Measurements from ENCODE around the gene AKT2.

The AKT2 gene

DNA sequence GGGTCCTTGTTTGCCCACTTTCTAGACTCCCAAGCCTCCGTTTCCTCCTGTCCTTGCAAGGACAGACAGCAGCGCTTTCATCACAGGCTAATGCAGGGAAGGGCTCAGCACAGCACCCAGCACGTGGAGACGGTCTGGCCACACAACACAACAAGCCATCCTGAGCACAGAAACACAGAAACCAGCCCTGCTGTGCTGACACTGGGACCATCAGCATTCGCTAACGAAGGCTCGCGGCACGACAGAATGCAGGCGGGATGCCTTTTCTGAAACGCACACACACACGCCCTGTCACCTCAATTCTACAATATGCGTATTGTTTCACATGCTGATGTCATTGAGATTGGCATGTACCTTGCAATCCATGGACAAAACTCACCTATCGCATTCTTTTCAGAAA, 12.9 kb downstream of the AKT2 start:
- DNase-seq, result no peak

GRCh38 chr19:40271706-40272105, 13.4 kb downstream of the AKT2 start:
- no peak for DNase-seq

- DNase-seq, result no peak
Measured at GRCh38 chr19:40270362-40271089, 14.6 kb downstream of the AKT2 start.

DNA sequence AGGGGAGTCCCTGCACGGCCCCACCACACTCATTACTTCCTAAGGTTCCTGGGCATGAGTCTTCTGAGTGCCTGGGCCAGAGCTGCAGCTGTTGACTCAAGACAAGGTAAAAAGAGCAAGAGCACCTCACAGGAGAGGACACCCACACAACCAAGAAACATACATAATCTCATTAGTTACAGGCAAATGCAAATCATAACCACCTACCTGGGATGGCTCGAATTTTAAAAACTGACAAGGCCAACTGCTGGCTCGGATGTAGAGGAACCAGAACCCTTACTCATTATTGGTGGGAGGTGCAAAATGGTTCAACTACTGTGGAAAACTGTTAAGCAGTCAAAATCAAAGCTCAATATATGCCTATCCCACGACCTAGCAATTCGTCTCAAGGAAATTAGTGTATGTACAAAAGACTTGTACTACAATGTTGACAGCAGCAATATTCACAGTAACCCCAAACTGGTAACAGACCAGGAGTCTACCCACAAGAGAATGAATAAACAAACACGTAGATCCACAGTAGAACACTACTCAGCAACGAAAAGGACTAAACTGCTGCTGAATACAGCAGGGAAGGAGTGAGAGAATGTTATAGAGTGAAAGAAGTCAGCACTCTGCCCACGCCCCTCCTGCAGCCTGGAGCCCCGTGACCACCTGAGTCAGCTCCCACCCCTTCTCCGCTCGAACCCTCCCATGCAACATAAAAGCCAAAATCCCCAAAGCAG, 15.8 kb downstream of the AKT2 start:
- DNase-seq, result no peak

DNA sequence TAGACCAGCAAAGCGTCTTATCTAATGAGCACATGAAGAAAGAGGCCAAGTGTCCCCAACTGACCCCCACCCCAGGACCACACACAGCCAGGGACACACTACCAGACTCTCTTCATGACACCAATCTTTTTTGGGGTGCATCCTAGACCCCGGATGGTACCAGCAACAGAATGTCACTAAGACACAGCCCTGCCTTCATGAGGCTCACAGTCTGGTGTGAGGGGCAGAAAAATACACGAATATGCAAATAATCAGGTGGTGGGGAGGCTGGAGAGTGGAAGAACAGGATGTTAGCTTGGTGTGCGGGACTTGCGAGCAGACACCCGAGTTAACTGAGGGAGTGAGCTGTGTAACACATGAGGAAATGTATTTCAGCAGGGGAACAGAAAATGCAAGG, 17.5 kb downstream of the AKT2 start:
- DNase-seq, result no peak

- DNase-seq, result no peak
Measured at GRCh38 chr19:40266912-40267600, 18.1 kb downstream of the AKT2 start.

DNA sequence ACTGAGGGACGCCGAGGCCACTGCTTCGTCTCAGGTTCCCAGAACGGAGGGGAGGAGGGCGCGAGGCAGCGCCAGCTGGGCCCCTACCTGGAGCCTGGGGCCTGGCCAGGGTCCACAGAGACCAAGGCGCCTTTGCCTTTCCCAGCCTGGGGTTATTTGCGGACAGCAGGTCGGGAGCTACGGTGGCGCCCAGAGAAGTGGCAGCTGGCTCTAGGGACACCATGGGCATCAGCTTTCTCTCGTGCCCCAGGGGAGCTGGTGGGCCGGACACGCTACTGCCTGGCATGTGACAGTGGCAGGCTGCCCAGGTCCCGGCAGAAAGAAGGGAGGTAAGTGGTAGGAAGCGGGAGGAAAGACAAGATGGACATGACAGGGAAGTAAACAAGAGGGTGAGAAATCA, 19.0 kb downstream of the AKT2 start:
- no peak for DNase-seq

DNA sequence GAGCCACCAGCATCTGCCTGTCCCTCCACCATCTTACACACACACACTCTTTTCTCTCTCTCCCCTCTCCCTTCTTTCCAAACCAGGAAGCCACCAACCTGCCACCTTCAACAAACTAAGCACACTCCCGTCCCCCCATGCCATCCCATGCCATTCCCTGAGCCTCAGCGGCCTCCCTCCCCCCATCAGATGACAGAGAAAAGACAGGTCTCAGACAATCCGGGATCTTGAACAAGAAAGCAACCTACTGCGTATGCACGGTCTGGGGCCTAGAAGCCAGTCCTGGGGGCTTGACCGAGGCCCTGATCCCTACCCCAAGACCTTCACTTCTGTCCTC, 19.4 kb downstream of the AKT2 start:
- DNase-seq, result no peak

DNA sequence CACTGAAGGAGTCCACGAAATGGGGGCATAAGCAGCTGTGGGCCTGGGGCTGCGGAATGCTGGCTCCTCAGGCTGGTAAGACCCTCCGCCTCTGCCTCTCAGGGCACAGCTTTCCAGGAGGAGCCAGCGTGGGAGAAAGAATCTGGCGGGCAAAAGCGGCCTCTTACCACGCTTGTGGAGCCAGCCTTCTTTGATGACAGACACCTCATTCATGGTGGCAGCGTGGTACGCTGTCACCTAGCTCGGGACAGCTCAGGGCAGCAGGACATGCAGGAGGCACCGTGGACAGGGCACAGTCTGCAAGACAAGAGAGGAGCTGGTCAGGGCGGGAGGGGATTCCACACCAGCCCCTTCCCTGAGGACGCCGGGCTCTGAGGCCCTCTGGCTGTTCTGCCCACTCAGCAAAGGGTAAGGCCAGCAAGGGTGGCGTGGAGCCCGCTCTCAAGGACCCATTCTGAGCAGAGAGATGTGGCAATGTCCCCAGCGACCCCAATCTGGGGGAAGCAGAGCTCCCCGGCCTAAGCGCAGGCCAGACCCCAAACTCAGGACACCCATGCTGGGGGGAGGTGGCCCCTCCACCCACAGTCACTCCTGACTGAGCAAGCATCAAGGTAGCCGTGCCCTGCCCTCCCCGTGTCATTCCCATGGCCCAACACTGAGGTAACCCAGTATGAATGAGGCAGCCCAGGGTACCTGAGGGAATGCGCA, 19.9 kb downstream of the AKT2 start:
- DNase-seq, result no peak

DNA sequence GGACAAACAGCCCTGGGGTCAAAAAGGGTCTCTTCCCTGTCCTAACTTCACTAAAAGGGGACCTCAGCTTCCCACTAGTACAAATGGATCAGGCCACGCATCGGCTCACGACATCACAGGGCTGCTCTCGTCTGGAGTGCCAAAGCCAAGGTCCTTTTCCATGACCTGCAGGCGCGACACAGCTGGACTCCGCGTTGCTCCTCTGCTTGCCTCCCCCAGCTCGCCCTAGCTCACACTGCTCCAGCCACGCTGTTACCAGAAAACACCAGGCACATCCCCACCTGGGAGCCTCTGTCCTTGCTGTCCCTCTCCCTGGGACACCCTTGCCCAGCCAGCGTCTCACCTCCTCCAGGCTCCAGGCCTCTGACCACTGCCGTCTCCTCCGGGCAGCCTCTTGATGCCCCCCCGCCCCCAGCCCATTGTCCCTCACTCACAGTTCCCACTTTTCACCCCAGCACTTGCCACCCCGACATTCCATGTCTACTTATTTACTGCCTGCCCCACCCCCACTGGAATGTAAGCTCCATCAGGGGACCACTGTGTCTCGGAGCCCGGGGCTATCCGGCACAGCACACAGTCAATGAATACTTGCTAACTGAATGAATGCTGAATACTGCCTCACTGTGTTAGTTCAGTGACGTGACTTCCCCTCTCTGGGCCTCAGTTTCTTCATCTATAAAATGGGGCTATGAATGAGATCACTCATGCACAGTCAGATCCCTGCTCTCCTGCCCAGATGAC, 20.7 kb downstream of the AKT2 start:
- DNase-seq, result no peak

GRCh38 chr19:40263440-40264313, 21.5 kb downstream of the AKT2 start:
- no peak for DNase-seq

- no peak for DNase-seq
Measured at GRCh38 chr19:40262422-40262821, 22.7 kb downstream of the AKT2 start.

- no peak for DNase-seq
Measured at GRCh38 chr19:40261631-40262030, 23.5 kb downstream of the AKT2 start.

DNA sequence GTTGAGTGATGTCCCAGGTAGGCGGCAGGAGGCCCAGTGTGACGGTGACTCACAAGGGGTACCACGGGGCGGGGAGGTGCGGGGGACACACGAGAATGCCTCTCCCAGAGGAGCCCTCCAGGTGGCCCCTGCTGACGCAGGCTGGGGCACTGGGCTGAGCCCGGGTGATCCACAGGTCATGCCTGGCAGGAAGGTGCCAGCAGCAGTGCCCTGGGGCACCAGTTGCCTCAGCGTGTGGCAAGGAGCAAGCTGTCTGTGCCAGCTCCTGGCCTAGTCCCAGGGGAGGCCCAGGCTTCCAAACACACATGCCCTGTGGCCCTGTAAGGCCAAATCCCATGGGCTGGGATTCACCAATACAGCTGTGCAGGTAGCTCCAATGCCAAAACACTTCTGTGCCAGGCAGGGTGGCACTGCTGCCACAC, 28.0 kb downstream of the AKT2 start:
- no peak for DNase-seq

DNA sequence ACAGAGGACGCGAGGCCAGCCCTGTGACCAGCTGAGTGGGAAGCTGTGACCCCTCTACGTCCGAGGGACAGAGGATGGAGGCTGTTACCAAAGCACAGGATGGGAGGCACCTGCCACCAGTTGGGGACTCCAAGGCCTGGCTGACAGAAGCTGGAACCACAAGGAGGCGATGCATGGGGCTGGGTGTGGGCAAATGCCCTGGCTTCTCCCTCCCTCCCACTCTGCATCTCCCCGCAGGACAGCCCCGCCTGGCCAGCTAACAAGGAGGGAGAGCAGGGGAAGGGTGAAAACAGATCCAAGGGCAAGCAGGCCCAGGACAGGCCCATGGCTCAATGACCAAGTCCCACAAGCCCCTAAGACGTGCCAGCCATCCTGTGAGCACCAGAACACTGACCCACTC, 28.6 kb downstream of the AKT2 start:
- no peak for DNase-seq

- DNase-seq, result no peak
Measured at GRCh38 chr19:40255619-40256166, 29.5 kb downstream of the AKT2 start.

GRCh38 chr19:40254714-40255418, 30.3 kb downstream of the AKT2 start:
- no peak for DNase-seq

- DNase-seq, result no peak
Measured at GRCh38 chr19:40253611-40254092, 31.5 kb downstream of the AKT2 start.

GRCh38 chr19:40252395-40252794, 32.8 kb downstream of the AKT2 start:
- no peak for DNase-seq

GRCh38 chr19:40251991-40252390, 33.2 kb downstream of the AKT2 start:
- DNase-seq, result no peak

GRCh38 chr19:40251244-40251643, 33.9 kb downstream of the AKT2 start:
- DNase-seq, result no peak
